ENCODE results near the gene PTAFR.
"Not testable (repeated sequence)": the region's sequence is repeated elsewhere in the genome, so short reads cannot be mapped to it uniquely, and the experiment has no call there.

Gene PTAFR

GRCh38 chr1:28145728-28146127 is 30.8 kb downstream of the PTAFR start:
- Histone ChIP-seq H3K4me2 (ENCODE audit: low read length) (no peak overlapping the region), H3K79me2 (ENCODE audit: control insufficient read depth, insufficient read depth, low read length) (no peaks in the 10 kb centered on the region)
- no peak for DNase-seq

GRCh38 chr1:28144203-28145135 is 32.0 kb downstream of the PTAFR start:
- Histone ChIP-seq H2BK120ac (ENCODE audit: low read depth, low read length) (no peak overlapping the region), H3K36me3 (ENCODE audit: control insufficient read depth, insufficient read depth, low read length) (no peaks in the 10 kb centered on the region), H3K4ac (ENCODE audit: low read depth, low read length) (no peak overlapping the region), H3K79me1 (ENCODE audit: low read length) (no peaks in the 10 kb centered on the region), H3K4me2 (ENCODE audit: low read length) (no peak overlapping the region), H3K4me3 (ENCODE audit: low read length) (no peak overlapping the region), H2BK15ac (replicated peaks; ENCODE audit: low read depth) (no peak overlapping the region), H3K18ac (ENCODE audit: low read length) (no peak overlapping the region), H4K5ac (ENCODE audit: low read length) (no peak overlapping the region), H3K23ac (ENCODE audit: low read length) (no peak overlapping the region), H3K4me1 (ENCODE audit: control insufficient read depth, low read depth, low read length) (peaks cover 6% of the 10 kb centered on the region), H2BK5ac (ENCODE audit: low read length) (no peak overlapping the region), H3K9ac (ENCODE audit: low read length) (no peak overlapping the region), H3K56ac (ENCODE audit: low read length) (no peak overlapping the region), H3K27ac (ENCODE audit: low read depth, low read length) (no peak overlapping the region), H2AK5ac (ENCODE audit: low read length) (no peak overlapping the region), H4K8ac (ENCODE audit: low read depth, low read length) (no peak overlapping the region), H3K27me3 (ENCODE audit: insufficient read depth, low read length, poor library complexity) (no peaks in the 10 kb centered on the region), H3K79me2 (ENCODE audit: control insufficient read depth, insufficient read depth, low read length) (no peaks in the 10 kb centered on the region)
- DNase-seq: peak; percentile 42
- no CpG with 5 or more reads among the region's 5 CpGs for WGBS (ENCODE audit: extremely low coverage, insufficient coverage, low lambda C conversion rate)

More at GRCh38 chr1:28145728-28146127, 30.8 kb downstream of the PTAFR start:
- Histone ChIP-seq H3K23ac (ENCODE audit: low read length) (no peak overlapping the region), H2AK5ac (ENCODE audit: low read length) (no peak overlapping the region), H3K79me1 (ENCODE audit: low read length) (no peaks in the 10 kb centered on the region), H3K4ac (ENCODE audit: low read depth, low read length) (no peak overlapping the region), H3K9ac (ENCODE audit: low read length) (no peak overlapping the region), H2BK15ac (replicated peaks; ENCODE audit: low read depth) (no peak overlapping the region), H2BK120ac (ENCODE audit: low read depth, low read length) (no peak overlapping the region), H2BK5ac (ENCODE audit: low read length) (no peak overlapping the region), H3K27me3 (ENCODE audit: insufficient read depth, low read length, poor library complexity) (no peaks in the 10 kb centered on the region), H3K36me3 (ENCODE audit: control insufficient read depth, insufficient read depth, low read length) (no peaks in the 10 kb centered on the region), H3K4me3 (ENCODE audit: low read length) (no peak overlapping the region), H3K4me1 (ENCODE audit: control insufficient read depth, low read depth, low read length) (peaks cover 6% of the 10 kb centered on the region), H4K5ac (ENCODE audit: low read length) (no peak overlapping the region), H4K8ac (ENCODE audit: low read depth, low read length) (no peak overlapping the region), H3K56ac (ENCODE audit: low read length) (no peak overlapping the region), H3K18ac (ENCODE audit: low read length) (no peak overlapping the region), H3K27ac (ENCODE audit: low read depth, low read length) (no peak overlapping the region)
- WGBS (ENCODE audit: extremely low coverage, insufficient coverage, low lambda C conversion rate): no CpG with 5 or more reads among the region's 5 CpGs

GRCh38 chr1:28143496-28144202 is 32.8 kb downstream of the PTAFR start:
- WGBS (ENCODE audit: extremely low coverage, insufficient coverage, low lambda C conversion rate): no CpG with 5 or more reads among the region's 4 CpGs
- DNase-seq: no peak
- Histone ChIP-seq H2BK5ac (ENCODE audit: low read length) (no peak overlapping the region), H3K4me3 (ENCODE audit: low read length) (no peak overlapping the region), H2BK120ac (ENCODE audit: low read depth, low read length) (no peak overlapping the region), H3K27ac (ENCODE audit: low read depth, low read length) (no peak overlapping the region), H2AK5ac (ENCODE audit: low read length) (no peak overlapping the region), H3K27me3 (ENCODE audit: insufficient read depth, low read length, poor library complexity) (no peaks in the 10 kb centered on the region), H3K56ac (ENCODE audit: low read length) (no peak overlapping the region), H3K9ac (ENCODE audit: low read length) (no peak overlapping the region), H3K23ac (ENCODE audit: low read length) (no peak overlapping the region), H3K36me3 (ENCODE audit: control insufficient read depth, insufficient read depth, low read length) (no peaks in the 10 kb centered on the region), H4K5ac (ENCODE audit: low read length) (no peak overlapping the region), H4K8ac (ENCODE audit: low read depth, low read length) (no peak overlapping the region), H3K79me2 (ENCODE audit: control insufficient read depth, insufficient read depth, low read length) (no peaks in the 10 kb centered on the region), H3K4me1 (ENCODE audit: control insufficient read depth, low read depth, low read length) (peaks cover 6% of the 10 kb centered on the region), H2BK15ac (replicated peaks; ENCODE audit: low read depth) (no peak overlapping the region), H3K79me1 (ENCODE audit: low read length) (no peaks in the 10 kb centered on the region), H3K4me2 (ENCODE audit: low read length) (no peak overlapping the region), H3K18ac (ENCODE audit: low read length) (no peak overlapping the region), H3K4ac (ENCODE audit: low read depth, low read length) (no peak overlapping the region)

DNA sequence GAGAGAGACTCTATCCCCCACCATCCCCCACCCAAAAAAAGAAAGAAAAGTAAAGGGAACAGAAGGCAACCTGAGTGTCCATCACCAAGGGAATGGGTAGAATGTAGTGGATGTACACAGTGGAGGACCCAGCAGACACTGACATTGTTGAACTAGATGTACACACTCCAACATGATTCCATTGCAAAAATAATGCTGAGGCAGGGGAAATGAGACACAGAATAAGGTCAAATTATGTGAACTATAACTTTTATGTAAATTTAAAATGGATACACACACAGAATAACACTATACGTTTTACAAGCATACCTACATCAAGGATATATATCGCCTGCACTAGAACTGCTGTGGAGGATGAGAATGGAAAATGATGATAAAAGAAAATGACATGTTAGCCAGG is 34.8 kb downstream of the PTAFR start:
- H3K23ac ChIP-seq (ENCODE audit: low read length): no peak overlapping the region
- H3K79me2 ChIP-seq (ENCODE audit: control insufficient read depth, insufficient read depth, low read length): no peaks in the 10 kb centered on the region
- H3K9ac ChIP-seq (ENCODE audit: low read length): no peak overlapping the region
- H4K5ac ChIP-seq (ENCODE audit: low read length): no peak overlapping the region
- no peak overlapping the region for H2BK5ac ChIP-seq (ENCODE audit: low read length)
- no peak overlapping the region for H3K4me2 ChIP-seq (ENCODE audit: low read length)
- H3K4me3 ChIP-seq (ENCODE audit: low read length): no peak overlapping the region
- DNase-seq: no peak
- H3K27ac ChIP-seq (ENCODE audit: low read depth, low read length): no peak overlapping the region
- H2AK5ac ChIP-seq (ENCODE audit: low read length): no peak overlapping the region
- no peak overlapping the region for H3K4ac ChIP-seq (ENCODE audit: low read depth, low read length)
- H2BK120ac ChIP-seq (ENCODE audit: low read depth, low read length): no peak overlapping the region
- no peak overlapping the region for H3K56ac ChIP-seq (ENCODE audit: low read length)
- no peak overlapping the region for H3K18ac ChIP-seq (ENCODE audit: low read length)
- no peaks in the 10 kb centered on the region for H3K79me1 ChIP-seq (ENCODE audit: low read length)
- H3K27me3 ChIP-seq (ENCODE audit: insufficient read depth, low read length, poor library complexity): no peaks in the 10 kb centered on the region
- WGBS (ENCODE audit: extremely low coverage, insufficient coverage, low lambda C conversion rate): no CpG with 5 or more reads among the region's 2 CpGs
- no peak overlapping the region for H2BK15ac ChIP-seq (replicated peaks; ENCODE audit: low read depth)
- H3K4me1 ChIP-seq (ENCODE audit: control insufficient read depth, low read depth, low read length): no peaks in the 10 kb centered on the region
- no peak overlapping the region for H4K8ac ChIP-seq (ENCODE audit: low read depth, low read length)
- H3K36me3 ChIP-seq (ENCODE audit: control insufficient read depth, insufficient read depth, low read length): no peaks in the 10 kb centered on the region

DNA sequence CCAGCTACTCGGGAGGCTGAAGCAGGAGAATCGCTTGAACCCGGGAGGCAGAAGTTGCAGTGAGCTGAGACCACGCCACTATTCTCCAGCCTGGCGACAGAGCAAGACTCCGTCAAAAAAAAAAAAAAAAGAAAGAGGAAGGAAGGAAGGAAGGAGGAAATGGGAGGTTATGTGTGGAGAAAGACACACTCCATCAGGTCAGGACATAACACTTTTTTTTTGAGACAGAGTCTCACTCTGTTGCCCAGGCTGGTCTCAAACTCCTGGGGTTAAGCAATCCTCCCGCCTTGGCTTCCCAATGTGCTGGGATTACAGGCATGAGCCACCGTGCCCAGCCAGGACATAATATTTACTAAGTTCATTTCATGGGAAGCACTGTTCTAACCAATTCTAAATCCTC is 36.6 kb downstream of the PTAFR start:
- H3K79me1 ChIP-seq (ENCODE audit: low read length); H3K4me2 ChIP-seq (ENCODE audit: low read length); H3K27me3 ChIP-seq (ENCODE audit: insufficient read depth, low read length, poor library complexity); H3K56ac ChIP-seq (ENCODE audit: low read length); H4K5ac ChIP-seq (ENCODE audit: low read length); H3K4me3 ChIP-seq (ENCODE audit: low read length); H3K4me1 ChIP-seq (ENCODE audit: control insufficient read depth, low read depth, low read length); H2BK120ac ChIP-seq (ENCODE audit: low read depth, low read length); H3K23ac ChIP-seq (ENCODE audit: low read length); H3K18ac ChIP-seq (ENCODE audit: low read length); H2AK5ac ChIP-seq (ENCODE audit: low read length); H4K8ac ChIP-seq (ENCODE audit: low read depth, low read length); H3K27ac ChIP-seq (ENCODE audit: low read depth, low read length); H3K4ac ChIP-seq (ENCODE audit: low read depth, low read length); DNase-seq; H2BK5ac ChIP-seq (ENCODE audit: low read length); H3K36me3 ChIP-seq (ENCODE audit: control insufficient read depth, insufficient read depth, low read length); H3K79me2 ChIP-seq (ENCODE audit: control insufficient read depth, insufficient read depth, low read length); H3K9ac ChIP-seq (ENCODE audit: low read length); H2BK15ac ChIP-seq (replicated peaks; ENCODE audit: low read depth): not testable (repeated sequence)
- WGBS (ENCODE audit: extremely low coverage, insufficient coverage, low lambda C conversion rate): no CpG with 5 or more reads among the region's 8 CpGs
